A549 (cell line): ENCODE data around the gene NKD1. TPM values are rescaled to one million over a fixed set of nuclear protein-coding genes. Genes with fewer than 3 reads are reported as not detected.

ENCODE experiments used
- ATAC-seq, 2 experiments: fragments of 200-7000 bp in 1 of 2; fragments of >200 bp in 1 of 2; cut with Nextera tagmentation in 1 of 2; cut with Tn5 transposase in 1 of 2; 3 replicates each; pipeline versions ENCODE4 v1.8.0 to v1.9.1; 2018 to 2020; ENCODE audit warnings: mild to moderate bottlenecking in 1 of 2, moderate library complexity in 1 of 2
- CTCF ChIA-PET: fragments of 300-600 bp; sonication (Branson Sonifier 250); formaldehyde crosslinking; extraction: SDS; loops from one replicate; lab custom pipeline; 2021; ENCODE audit warnings: antibody characterized with exemption, inconsistent platforms; lab: Yijun Ruan, JAX
- POLR2A ChIA-PET: fragments of 350-600 bp; formaldehyde crosslinking; extraction: SDS; loops from one replicate; lab custom pipeline; 2021; ENCODE audit warnings: antibody characterized with exemption, inconsistent platforms; lab: Yijun Ruan, JAX
- DNase-seq, 2 experiments: peaks; one replicate each; pipeline versions ENCODE4 v3.0.0 to v3.0.0-alpha.2; 2011 to 2016; ENCODE audit warnings: low read depth in 1 of 2, low spot score in 1 of 2
- FAIRE-seq: peaks from 2 replicates; lab custom pipeline; 2011; peaks lifted over from hg19 to GRCh38; lab: Jason Lieb, UNC
- H3K27ac ChIP-seq, 2 experiments: fragments of >200 bp; sonication (Bioruptor Twin); formaldehyde crosslinking; 3 replicates each; pipeline ENCODE4 v1.5.1; 2016 to 2017
- H3K4me1 ChIP-seq: fragments of >200 bp; sonication (Bioruptor Twin); formaldehyde crosslinking; 3 replicates; pipeline ENCODE4 v1.6.1; 2016
- H3K4me2 ChIP-seq: fragments of >200 bp; sonication (Bioruptor Twin); formaldehyde crosslinking; 3 replicates; pipeline ENCODE4 v1.6.1; 2016
- H3K4me3 ChIP-seq: fragments of >200 bp; sonication (Bioruptor Twin); formaldehyde crosslinking; 3 replicates; pipeline ENCODE4 v1.5.1; 2016
- H3K9me3 ChIP-seq: fragments of >200 bp; sonication (Bioruptor Twin); formaldehyde crosslinking; 3 replicates; pipeline ENCODE4 v1.6.1; 2016
- CBX2 ChIP-seq: fragments of 200-600 bp; sonication (generic); IDR thresholded peaks from 2 replicates; pipeline ENCODE4 v1.6.1; 2016; ENCODE audit warnings: low read depth, mild to moderate bottlenecking, borderline replicate concordance
- CHD4 ChIP-seq: fragments of 200-600 bp; sonication (generic); IDR thresholded peaks from 2 replicates; pipeline ENCODE4 v1.6.1; 2016; ENCODE audit warnings: antibody characterized with exemption, mild to moderate bottlenecking, borderline replicate concordance
- E2F6 ChIP-seq: IDR thresholded peaks from 2 replicates; pipeline ENCODE4 v1.6.1; 2012; ENCODE audit warnings: low read depth, borderline replicate concordance
- EHF ChIP-seq: fragments of 250-450 bp; sonication (Bioruptor Pico); IDR thresholded peaks from 2 replicates; pipeline ENCODE4 v1.5.0; 2020; ENCODE audit warnings: mild to moderate bottlenecking
- ELK1 ChIP-seq: fragments of 150-350 bp; IDR thresholded peaks from 2 replicates; pipeline ENCODE4 v1.6.1; 2014; ENCODE audit warnings: low read depth, mild to moderate bottlenecking, low read length
- FOSL2 ChIP-seq, 2 experiments: fragments of 450-650 bp in 1 of 2; fragments of >200 bp in 1 of 2; sonication (Bioruptor Twin) in 1 of 2; formaldehyde crosslinking; IDR thresholded peaks; 2 replicates each; pipeline versions ENCODE4 v1.5.0 to v1.6.1; 2016 to 2020; ENCODE audit warnings: mild to moderate bottlenecking in 1 of 2, moderate library complexity in 1 of 2
- FOXS1 ChIP-seq: fragments of 250-450 bp; sonication (Bioruptor Pico); IDR thresholded peaks from 2 replicates; pipeline ENCODE4 v1.5.0; 2020; ENCODE audit warnings: mild to moderate bottlenecking, moderate library complexity
- HDAC2 ChIP-seq: fragments of 200-600 bp; sonication (generic); IDR thresholded peaks from 2 replicates; pipeline ENCODE4 v1.6.1; 2016
- HEYL ChIP-seq: fragments of 250-450 bp; sonication (Bioruptor Pico); IDR thresholded peaks from 2 replicates; pipeline ENCODE4 v1.8.0; 2021; ENCODE audit warnings: mild to moderate bottlenecking, moderate library complexity
- HOXA7 ChIP-seq: fragments of 250-450 bp; sonication (Bioruptor Pico); IDR thresholded peaks from 2 replicates; pipeline ENCODE4 v1.5.0; 2020; ENCODE audit warnings: mild to moderate bottlenecking, moderate library complexity
- JUNB ChIP-seq: fragments of >200 bp; sonication (Bioruptor Twin); formaldehyde crosslinking; IDR thresholded peaks from 2 replicates; pipeline ENCODE4 v1.6.1; 2016
- KDM5A ChIP-seq: fragments of 200-600 bp; sonication (generic); IDR thresholded peaks from 2 replicates; pipeline ENCODE4 v1.6.1; 2016; ENCODE audit warnings: antibody characterized with exemption, mild to moderate bottlenecking
- NPAS2 ChIP-seq: fragments of 250-450 bp; sonication (Bioruptor Pico); IDR thresholded peaks from 2 replicates; pipeline ENCODE4 v1.8.0; 2022; ENCODE audit warnings: mild to moderate bottlenecking, moderate library complexity, borderline replicate concordance
- PHF8 ChIP-seq: fragments of 200-600 bp; sonication (generic); IDR thresholded peaks from 2 replicates; pipeline ENCODE4 v1.6.1; 2016; ENCODE audit warnings: low read depth, mild to moderate bottlenecking, antibody characterized with exemption, moderate library complexity, borderline replicate concordance
- POLR2AphosphoS2 ChIP-seq: conservative IDR thresholded peaks from 2 replicates; pipeline ENCODE4 v1.6.1; 2012; ENCODE audit warnings: low read length, improper control_type of control experiment, inconsistent platforms
- RCOR1 ChIP-seq: fragments of 150-350 bp; IDR thresholded peaks from 2 replicates; pipeline ENCODE4 v1.6.1; 2014; ENCODE audit warnings: antibody characterized with exemption, low read length, low read depth
- RFX5 ChIP-seq: fragments of 450-650 bp; IDR thresholded peaks from 2 replicates; pipeline ENCODE4 v1.7.1; 2014; ENCODE audit warnings: antibody characterized with exemption, mild to moderate bottlenecking, moderate library complexity
- RNF2 ChIP-seq: fragments of 200-600 bp; sonication (generic); IDR thresholded peaks from 2 replicates; pipeline ENCODE4 v1.6.1; 2016; ENCODE audit warnings: low read depth, mild to moderate bottlenecking, antibody characterized with exemption, moderate library complexity, borderline replicate concordance
- SREBF2 ChIP-seq: fragments of 450-650 bp; IDR thresholded peaks from 2 replicates; pipeline ENCODE4 v1.6.1; 2014; ENCODE audit warnings: mild to moderate bottlenecking, moderate library complexity
- ZFP36 ChIP-seq: fragments of 450-650 bp; IDR thresholded peaks from 2 replicates; pipeline ENCODE4 v1.6.1; 2014; ENCODE audit warnings: borderline replicate concordance; ENCODE audit not compliant: partially characterized antibody
- WGBS: methylation state at CpG from one replicate; pipeline ENCODE4 v1.1.6; 2017; ENCODE audit errors: missing lambda C conversion rate; 5-methylcytosine and 5-hydroxymethylcytosine counted together
- polyA plus RNA-seq, 4 experiments: library from polyadenylated mRNA; depleted of rRNA in 3 of 4; stranded (reverse); fragments of >200 nt; fragmentation: RNase III in 1 of 4; extraction: RNeasy Plus Mini Kit Qiagen cat#74134 plus additional on column Dnase treatment in 1 of 4; gene quantifications; 2 replicates in 3 of 4; 3 replicates in 1 of 4; pipeline ENCODE4 v1.2.3, GENCODE V29; 2011 to 2017
- TF ChIP-seq, protein P1 (sequence below): fragments of 450-650 bp; IDR thresholded peaks from 2 replicates; pipeline ENCODE4 v1.6.1; 2014; ENCODE audit warnings: antibody characterized with exemption
- TF ChIP-seq, protein P2 (sequence below): fragments of 200-600 bp; sonication (generic); IDR thresholded peaks from 2 replicates; pipeline ENCODE4 v1.6.1; 2016; ENCODE audit warnings: antibody characterized with exemption, mild to moderate bottlenecking, moderate library complexity

NKD1 gene
- polyA plus RNA-seq, 2 of the 4 experiments (the other 2 are of a cell fraction): 0.10 to 0.19 TPM

GRCh38 chr16:50620646-50621451 is 72.7 kb downstream of the NKD1 start:
- TF ChIP-seq FOSL2 (IDR thresholded peaks at IDR 0.05): no peak
- TF ChIP-seq FOSL2 (CRISPR knock-in tag; IDR thresholded peaks at IDR 0.05): no peak
- TF ChIP-seq POLR2AphosphoS2: no peak
- TF ChIP-seq, protein P1, sequence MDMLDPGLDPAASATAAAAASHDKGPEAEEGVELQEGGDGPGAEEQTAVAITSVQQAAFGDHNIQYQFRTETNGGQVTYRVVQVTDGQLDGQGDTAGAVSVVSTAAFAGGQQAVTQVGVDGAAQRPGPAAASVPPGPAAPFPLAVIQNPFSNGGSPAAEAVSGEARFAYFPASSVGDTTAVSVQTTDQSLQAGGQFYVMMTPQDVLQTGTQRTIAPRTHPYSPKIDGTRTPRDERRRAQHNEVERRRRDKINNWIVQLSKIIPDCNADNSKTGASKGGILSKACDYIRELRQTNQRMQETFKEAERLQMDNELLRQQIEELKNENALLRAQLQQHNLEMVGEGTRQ: no peak
- TF ChIP-seq ELK1: no peak
- no peak for TF ChIP-seq EHF (CRISPR knock-in tag)
- no peak for TF ChIP-seq RCOR1
- TF ChIP-seq RFX5: no peak
- TF ChIP-seq ZFP36: no peak
- no peak for TF ChIP-seq CHD4
- no peak for TF ChIP-seq FOXS1 (CRISPR knock-in tag)
- TF ChIP-seq NPAS2 (CRISPR knock-in tag): no peak
- TF ChIP-seq JUNB: no peak
- TF ChIP-seq RNF2: no peak
- TF ChIP-seq HOXA7 (CRISPR knock-in tag): no peak
- TF ChIP-seq, protein P2, sequence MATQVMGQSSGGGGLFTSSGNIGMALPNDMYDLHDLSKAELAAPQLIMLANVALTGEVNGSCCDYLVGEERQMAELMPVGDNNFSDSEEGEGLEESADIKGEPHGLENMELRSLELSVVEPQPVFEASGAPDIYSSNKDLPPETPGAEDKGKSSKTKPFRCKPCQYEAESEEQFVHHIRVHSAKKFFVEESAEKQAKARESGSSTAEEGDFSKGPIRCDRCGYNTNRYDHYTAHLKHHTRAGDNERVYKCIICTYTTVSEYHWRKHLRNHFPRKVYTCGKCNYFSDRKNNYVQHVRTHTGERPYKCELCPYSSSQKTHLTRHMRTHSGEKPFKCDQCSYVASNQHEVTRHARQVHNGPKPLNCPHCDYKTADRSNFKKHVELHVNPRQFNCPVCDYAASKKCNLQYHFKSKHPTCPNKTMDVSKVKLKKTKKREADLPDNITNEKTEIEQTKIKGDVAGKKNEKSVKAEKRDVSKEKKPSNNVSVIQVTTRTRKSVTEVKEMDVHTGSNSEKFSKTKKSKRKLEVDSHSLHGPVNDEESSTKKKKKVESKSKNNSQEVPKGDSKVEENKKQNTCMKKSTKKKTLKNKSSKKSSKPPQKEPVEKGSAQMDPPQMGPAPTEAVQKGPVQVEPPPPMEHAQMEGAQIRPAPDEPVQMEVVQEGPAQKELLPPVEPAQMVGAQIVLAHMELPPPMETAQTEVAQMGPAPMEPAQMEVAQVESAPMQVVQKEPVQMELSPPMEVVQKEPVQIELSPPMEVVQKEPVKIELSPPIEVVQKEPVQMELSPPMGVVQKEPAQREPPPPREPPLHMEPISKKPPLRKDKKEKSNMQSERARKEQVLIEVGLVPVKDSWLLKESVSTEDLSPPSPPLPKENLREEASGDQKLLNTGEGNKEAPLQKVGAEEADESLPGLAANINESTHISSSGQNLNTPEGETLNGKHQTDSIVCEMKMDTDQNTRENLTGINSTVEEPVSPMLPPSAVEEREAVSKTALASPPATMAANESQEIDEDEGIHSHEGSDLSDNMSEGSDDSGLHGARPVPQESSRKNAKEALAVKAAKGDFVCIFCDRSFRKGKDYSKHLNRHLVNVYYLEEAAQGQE: no peak
- no peak for TF ChIP-seq HEYL (CRISPR knock-in tag)
- no peak for TF ChIP-seq HDAC2
- no peak for TF ChIP-seq PHF8
- no peak for TF ChIP-seq SREBF2
- no peak for TF ChIP-seq KDM5A
- Histone ChIP-seq H3K4me1 (0 out of 3 replicates have a peak, but pooled peaks cover 3% of the 10 kb centered on the region), H3K9me3 (no peaks in the 10 kb centered on the region), H3K4me3 (no peak overlapping the region), H3K4me2 (no peak overlapping the region), H3K27ac (no peak overlapping the region)
- CTCF ChIA-PET: interaction anchor here (0.6 to 1.5 kb wide), 3 partner anchors 10 to 269 kb away, joined by 3 to 4 read pairs (median 3); no protein-coding TSS in a partner anchor
- FAIRE-seq: no peak
- POLR2A ChIA-PET: no interaction called here
- no peak for DNase-seq
- ATAC-seq: no peak
- 71% methylated on average over 11 of the region's 11 CpGs for WGBS

- WGBS: 92% methylated on average over 8 of the region's 9 CpGs
- TF ChIP-seq CBX2 (no peak), E2F6 (no peak)
- DNase-seq (no peak), ATAC-seq (no peak), FAIRE-seq (no peak)
- Histone ChIP-seq H3K4me2 (no peak overlapping the region), H3K4me3 (no peak overlapping the region), H3K4me1 (0 out of 3 replicates have a peak, but pooled peaks cover 3% of the 10 kb centered on the region), H3K27ac (no peak overlapping the region), H3K9me3 (no peaks in the 10 kb centered on the region)
- ChIA-PET POLR2A (no interaction called here), CTCF (interaction anchor here (1.5 kb wide), 1 partner anchor 9 kb away, joined by 3 read pairs; no protein-coding TSS in a partner anchor)
These were observed 73.2 kb downstream of the NKD1 start for GRCh38 chr16:50621452-50621792.
